Skeletal muscle cell (primary cell): ENCODE results near the gene RABAC1.
"Not testable (repeated sequence)": the region's sequence is repeated elsewhere in the genome, so short reads cannot be mapped to it uniquely, and the experiment has no call there.

Experiments
- DNase-seq: peaks from one replicate; pipeline ENCODE4 v3.0.0-alpha.2; 2010; ENCODE audit warnings: low read depth
- H3K4me3 ChIP-seq: 2 replicates; pipeline ENCODE4 v1.5.1; 2011; ENCODE audit warnings: low read depth, mild to moderate bottlenecking, control low read depth, low read length, moderate library complexity

The RABAC1 gene

GRCh38 chr19:41959056-41960053 lies at the start of gene RABAC1:
Gene RABAC1, minus strand, starts transcription at chr19:41959321. Its CDS starts 29 bp downstream, at chr19:41959292.
- H3K4me3 ChIP-seq, result peak within 1 kb of the TSS; percentile 82
- DNase-seq, result peak; percentile 75

DNA sequence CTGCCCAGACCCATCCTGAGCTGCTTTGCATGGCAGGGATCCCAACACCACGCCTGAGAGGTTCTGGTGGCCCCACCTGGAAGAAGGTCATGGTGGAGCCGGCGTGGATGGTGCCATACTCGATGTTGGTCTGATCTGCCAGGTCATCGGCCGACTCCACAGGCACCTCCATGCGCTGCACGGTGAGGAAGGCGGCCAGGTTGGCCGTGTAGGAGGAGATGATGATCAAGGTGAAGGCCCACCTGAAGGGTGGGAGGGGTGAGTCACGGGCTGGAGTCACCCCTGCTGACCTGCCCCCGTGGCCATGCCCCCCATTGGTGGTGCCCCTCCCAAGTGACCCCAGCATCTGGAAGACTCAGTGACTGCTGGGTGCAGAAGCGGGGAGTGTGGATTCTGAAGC lies 47.4 kb upstream of the RABAC1 start:
- H3K4me3 ChIP-seq, result no peak overlapping the region
- DNase-seq, result no peak

GRCh38 chr19:42005504-42005903 lies 46.4 kb upstream of the RABAC1 start:
- DNase-seq, result no peak
- H3K4me3 ChIP-seq, result no peak overlapping the region

DNA sequence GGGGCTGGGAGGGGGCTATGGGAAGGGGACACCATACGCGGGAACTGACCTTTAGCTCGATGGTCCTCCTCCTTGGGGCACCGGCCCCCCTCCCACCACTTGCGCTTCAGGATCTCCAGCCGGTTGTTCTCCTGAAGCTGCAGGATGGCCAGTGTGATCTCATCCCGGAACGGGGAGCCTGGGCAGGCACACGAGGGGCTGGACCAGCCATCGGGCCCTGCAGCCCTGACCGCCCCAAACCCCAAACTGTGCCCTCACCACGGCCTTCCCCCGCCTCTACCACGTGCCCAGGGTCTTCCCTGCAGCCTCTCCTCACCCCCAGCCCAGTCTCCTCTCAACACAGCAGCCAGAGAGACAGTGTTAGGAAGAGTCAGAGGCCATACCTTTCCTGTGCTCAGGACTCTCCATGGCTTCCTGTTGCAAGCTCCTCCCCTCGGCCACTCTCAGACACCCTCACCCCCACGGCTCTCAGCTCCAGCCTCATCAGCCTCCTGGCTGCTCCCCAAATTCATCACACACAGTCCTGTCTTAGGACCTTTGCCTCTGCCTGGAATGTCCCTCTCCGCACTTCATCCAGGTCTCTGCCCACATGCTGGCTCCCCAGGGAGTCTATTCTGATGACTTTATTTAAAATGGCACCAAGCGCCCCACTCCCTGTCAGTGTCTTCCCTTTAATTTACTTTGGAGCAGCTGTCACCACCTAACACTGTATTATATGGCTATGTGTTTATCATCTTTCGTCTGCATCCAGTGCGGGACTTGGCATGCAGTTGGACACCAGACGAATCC lies 44.6 kb upstream of the RABAC1 start:
- H3K4me3 ChIP-seq, result no peak overlapping the region
- DNase-seq, result no peak

GRCh38 chr19:41999878-42000208 lies 40.7 kb upstream of the RABAC1 start:
- no peak for DNase-seq
- no peak overlapping the region for H3K4me3 ChIP-seq

- no peak overlapping the region for H3K4me3 ChIP-seq
- no peak for DNase-seq
These were observed 40.2 kb upstream of the RABAC1 start for GRCh38 chr19:41999071-41999877.

DNA sequence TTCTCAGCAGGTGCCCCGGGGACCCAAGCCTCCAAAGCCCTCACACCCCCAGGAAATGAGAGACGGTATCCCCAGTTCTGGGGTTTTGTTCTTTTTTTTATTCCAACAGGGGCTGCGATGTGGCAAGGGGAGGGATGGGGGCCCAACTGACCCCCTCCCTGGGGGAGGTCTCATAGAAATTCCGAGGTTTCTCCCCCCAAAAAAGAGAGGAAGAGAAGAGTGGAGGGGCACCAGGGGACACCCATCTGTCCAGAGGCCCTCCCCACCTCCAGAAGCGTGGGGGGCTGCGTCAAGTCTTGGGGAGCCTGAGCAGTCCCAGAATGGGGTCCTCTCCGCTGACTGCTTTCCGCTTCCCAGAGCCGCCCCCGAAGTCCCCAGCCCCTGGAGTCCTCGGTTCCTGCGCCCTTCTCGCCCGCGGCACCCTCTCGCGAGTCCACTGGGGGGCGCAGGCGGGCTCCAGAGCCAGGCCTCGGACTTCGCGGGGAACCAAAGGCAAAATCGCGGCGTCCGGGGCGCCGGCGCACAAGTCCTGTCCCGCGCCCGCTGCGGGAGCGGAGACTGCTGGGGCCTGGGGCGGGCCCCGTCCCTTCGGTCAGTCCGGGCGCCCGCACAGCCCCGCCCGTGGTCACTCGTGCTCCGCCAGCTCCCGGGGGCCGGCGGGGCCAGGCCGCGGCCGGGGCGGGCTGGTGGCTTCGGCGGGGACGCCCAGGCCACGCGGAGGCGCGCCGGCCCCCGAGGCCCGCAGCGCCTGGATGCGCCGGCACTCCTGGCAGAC lies 39.3 kb upstream of the RABAC1 start:
- peak overlapping the region; percentile 19 for H3K4me3 ChIP-seq

GRCh38 chr19:41997851-41998229 lies 38.7 kb upstream of the RABAC1 start:
- no peak for DNase-seq
- no peak overlapping the region for H3K4me3 ChIP-seq

More for the DNA sequence above, 39.3 kb upstream of the RABAC1 start:
- DNase-seq, result no peak

DNA sequence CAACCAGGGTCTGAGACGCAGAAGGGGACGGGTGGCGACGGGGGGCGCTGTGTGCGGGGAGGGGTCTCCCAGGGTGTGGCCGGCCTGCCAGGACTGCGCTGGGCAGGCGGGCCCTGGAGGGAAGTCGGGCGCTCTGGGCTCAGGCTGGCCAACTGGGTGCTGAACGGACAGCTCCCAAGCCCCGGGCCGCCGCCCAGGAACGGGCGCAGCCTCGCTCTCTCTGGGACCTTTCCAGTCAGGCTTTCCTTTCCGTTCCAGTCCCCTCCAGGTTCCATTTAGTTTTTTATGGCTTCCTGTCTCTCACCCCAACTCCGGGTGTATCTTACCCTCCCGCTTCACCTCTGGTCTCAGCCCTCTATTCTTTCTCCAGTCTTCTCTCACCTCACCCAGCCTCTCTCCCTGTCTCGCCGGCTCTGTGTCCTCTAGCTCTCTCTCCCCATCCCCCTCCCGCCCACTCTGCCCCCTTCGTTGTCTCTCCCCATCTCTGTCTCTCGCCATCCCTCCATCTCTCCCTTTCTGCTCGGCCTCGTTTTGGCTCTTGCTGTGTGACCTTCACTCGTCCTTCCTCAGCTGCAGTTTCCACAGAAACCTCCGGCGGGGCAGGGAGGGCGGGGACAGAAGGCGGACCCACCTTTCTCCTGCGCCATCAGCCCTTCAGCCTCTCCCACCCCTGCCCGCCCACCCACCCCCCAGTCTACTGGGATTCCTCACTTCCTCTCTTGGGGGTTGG lies 38.2 kb upstream of the RABAC1 start:
- no peak overlapping the region for H3K4me3 ChIP-seq
- no peak for DNase-seq

DNA sequence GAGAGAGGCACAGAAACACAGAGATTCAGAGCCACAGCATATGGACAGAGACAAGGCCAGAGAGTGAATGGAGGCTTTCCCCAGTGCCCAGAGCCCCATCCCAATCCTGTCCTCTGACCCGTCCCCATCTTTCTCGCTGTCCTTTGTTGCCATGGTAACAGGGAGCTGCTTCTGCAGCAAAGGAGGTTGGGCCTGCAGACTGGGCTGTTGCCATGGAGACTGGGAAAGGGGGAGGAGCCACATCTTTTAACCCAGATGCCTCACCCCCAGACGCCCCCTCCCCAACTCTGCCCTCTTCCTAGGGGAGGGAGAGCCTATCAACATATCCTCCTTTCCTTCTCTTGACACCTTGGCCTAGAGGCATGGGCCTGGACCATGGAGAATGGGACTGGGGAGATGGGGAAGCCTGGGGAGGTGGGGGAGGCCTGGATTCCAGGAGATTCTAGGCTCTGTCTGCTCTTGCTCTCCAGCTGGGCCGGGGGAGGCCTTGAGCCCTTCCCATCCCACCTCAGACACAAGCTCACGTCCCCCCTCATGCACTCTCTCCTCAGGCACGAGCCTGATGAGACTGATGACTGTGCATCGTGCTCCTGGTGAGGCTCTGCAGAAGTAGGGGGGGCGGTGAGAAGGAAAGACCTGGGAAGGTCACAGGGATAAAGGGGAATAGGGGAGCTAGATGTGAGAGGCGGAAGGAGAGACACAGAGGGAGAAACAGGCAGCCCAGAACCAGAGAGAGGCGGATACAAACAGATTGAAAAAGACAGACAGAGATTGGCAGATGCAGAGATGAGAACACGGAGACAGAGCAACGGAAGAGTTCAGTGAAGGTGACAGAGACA lies 37.1 kb upstream of the RABAC1 start:
- no peak for DNase-seq
- no peak overlapping the region for H3K4me3 ChIP-seq

DNA sequence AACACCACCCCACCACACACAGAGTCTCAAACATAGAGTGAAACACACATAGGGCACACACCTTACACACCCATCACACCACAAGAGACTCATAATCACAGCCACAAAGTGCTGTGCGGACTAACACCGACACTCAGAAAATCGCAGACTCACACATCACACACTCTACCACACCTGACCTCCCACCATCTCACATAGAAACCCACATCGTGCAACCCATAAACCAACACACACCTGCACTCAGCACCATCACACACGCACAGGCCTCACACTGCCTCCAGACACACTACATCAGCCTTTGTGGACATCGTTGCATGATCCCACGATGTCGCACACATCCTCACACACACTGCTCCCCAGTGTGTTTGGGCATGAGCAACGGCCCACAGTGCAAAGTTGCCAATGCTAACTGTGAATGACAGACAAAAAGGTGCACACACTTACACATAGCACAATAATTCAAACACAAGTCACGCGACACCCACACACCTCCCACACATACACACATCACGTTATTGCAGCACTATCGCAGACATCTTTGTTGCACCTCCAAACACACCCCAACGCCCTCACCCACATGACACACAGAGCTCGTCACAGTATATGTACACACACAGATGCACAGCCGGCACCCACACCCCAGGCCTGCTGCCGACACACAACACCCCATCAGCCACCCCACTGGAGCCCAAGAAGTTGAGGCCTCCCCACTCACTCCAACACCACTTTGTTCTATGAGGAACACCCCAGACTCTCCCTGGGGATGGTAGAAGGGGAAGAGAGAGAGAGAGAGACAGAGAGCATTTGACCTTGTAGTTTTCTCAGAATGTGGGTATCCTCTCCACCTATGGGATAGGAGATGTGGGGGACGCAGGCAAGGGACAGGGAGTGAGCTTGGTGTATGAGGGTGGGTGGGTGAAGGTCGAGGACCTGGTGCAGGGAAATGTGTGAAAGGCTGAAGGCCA lies 36.2 kb upstream of the RABAC1 start:
- DNase-seq, result no peak
- H3K4me3 ChIP-seq, result no peak overlapping the region

DNA sequence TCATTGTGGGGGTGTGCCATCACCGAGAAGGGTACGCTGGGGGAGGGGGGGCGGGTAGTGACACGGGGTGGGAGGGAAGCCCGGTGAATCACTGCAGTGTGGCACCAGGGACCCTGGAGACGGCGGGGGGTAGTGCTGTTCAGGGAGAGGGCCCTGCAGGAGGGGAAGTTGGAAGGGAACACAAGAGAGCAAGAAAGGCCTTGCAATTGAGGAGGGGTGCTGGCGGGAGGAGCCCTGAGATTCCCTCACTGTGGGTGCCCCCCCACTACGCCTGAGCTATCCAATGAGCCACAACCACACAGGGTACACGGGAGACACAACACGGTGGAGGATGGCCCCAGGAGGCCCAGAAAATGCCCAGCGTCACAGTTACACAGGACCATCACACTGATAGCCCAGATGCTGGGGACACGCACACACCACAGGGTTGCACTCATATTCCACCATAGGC lies 35.4 kb upstream of the RABAC1 start:
- H3K4me3 ChIP-seq, result peak overlapping the region; percentile 43
- DNase-seq, result no peak

DNA sequence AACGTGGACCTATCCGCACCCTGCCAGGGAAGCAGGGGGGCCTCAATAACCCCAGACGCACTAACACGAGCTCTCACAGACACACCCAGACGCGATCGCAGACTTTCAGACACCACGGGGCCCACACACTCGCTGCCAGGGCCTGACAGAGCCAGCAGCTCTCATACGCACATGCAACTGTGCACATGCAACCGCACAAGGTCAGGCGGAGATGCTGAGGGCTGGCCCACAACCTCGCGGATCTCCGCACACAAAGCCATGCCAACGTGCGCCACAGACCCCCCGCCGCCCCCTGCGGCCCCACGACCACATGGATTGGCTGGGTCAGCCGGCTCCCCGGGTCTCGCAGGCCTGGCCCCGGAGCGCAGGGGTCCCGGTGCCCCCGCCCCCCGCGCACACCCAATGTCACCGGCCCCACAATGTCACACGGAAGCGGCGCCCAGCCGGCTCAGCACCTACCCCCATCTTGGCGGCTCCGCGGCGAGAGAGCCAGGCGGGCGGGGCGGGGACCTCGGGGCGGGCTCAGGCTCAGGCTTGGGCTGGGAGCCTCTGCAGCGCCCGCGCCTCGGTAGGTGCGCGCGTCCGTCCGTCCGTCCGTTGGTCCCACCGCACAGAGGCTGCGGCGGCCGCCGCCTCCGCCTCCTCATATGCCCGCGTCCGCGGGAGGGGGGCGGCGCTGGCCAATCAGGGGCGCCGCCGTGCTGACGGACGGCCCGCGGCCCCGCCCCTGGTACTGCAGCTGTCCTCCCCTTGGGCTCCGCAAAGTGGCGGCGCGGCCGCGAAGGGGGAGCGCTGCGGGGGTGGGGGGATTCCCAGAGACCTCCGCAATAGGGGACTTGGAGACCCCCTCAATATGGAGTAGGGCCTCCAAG lies 34.7 kb upstream of the RABAC1 start, which contains the start of gene ATP1A3:
Gene ATP1A3, minus strand, starts transcription at position 619 of the 872 bp plus-strand sequence. Its CDS starts 154 bp downstream, at position 465.
- DNase-seq, result no peak
- H3K4me3 ChIP-seq, result peak within 1 kb of the TSS; percentile 43

GRCh38 chr19:41991925-41992569 lies 32.9 kb upstream of the RABAC1 start:
- not testable (repeated sequence) for DNase-seq, H3K4me3 ChIP-seq

DNA sequence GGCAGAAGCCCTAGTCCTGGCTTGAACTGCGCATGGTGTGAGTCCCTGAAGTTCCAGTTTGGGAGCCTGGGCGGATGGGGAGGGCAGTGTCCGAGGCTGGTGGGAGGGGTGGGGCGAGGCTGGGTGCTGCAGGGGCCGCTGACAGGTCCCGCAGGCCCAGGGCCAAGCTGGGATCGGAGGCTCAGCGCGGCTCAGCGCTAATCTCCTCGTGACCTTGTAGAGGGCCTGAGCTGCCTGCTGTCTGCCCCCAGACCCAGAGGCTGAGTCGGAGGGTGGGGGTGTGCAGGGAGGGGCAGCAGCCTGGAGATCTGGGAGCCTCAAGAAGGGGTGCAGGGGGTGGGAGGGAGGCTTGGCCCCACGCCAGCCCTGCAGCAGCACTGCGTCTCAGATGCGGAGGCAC lies 31.9 kb upstream of the RABAC1 start:
- no peak for DNase-seq
- no peak overlapping the region for H3K4me3 ChIP-seq
